ENCODE results near the gene SUV39H2.
"Not testable (repeated sequence)": the region's sequence is repeated elsewhere in the genome, so short reads cannot be mapped to it uniquely, and the experiment has no call there.

Gene SUV39H2

GRCh38 chr10:14860791-14861190 lies 17.9 kb upstream of the SUV39H2 start:
- H3F3A ChIP-seq (ENCODE audit: control insufficient read depth, insufficient read depth), result 0 out of 2 replicates have a peak, but pooled peaks cover 2% of the 10 kb centered on the region
- H3K4me3 ChIP-seq (ENCODE audit: low read length), result no peak overlapping the region
- no peaks in the 10 kb centered on the region for H3K9me3 ChIP-seq (ENCODE audit: control insufficient read depth, insufficient read depth, low read length)
- H3K79me2 ChIP-seq (ENCODE audit: control insufficient read depth, low read length), result no peaks in the 10 kb centered on the region
- H3K27me3 ChIP-seq (ENCODE audit: control insufficient read depth, low read length), result no peaks in the 10 kb centered on the region
- TF ChIP-seq EZH2phosphoT487 (IDR thresholded peaks at IDR 0.05; ENCODE audit: borderline replicate concordance, low read length) (no peak), CTCF (IDR thresholded peaks at IDR 0.05; ENCODE audit: low read depth, low read length, poor library complexity, severe bottlenecking) (no peak)
- peaks cover 67% of the 10 kb centered on the region for H3K36me3 ChIP-seq (ENCODE audit: control insufficient read depth, low read length)
- H3K4me2 ChIP-seq (ENCODE audit: low read length), result no peak overlapping the region
- H3K4me1 ChIP-seq (ENCODE audit: control insufficient read depth, low read length), result peaks cover 17% of the 10 kb centered on the region
- no peaks in the 10 kb centered on the region for H4K20me1 ChIP-seq (ENCODE audit: control insufficient read depth, insufficient read depth, low read depth, low read length)
- H3K27ac ChIP-seq (ENCODE audit: low read depth, low read length), result no peak overlapping the region
- no peaks in the 10 kb centered on the region for H3K9me2 ChIP-seq (replicated peaks; ENCODE audit: control insufficient read depth, low read length)

- H3K9me3 ChIP-seq (ENCODE audit: control insufficient read depth, insufficient read depth, low read length); H3K27me3 ChIP-seq (ENCODE audit: control insufficient read depth, low read length); H3K27ac ChIP-seq (ENCODE audit: low read depth, low read length); H3K4me2 ChIP-seq (ENCODE audit: low read length); H3K4me1 ChIP-seq (ENCODE audit: control insufficient read depth, low read length); H3F3A ChIP-seq (ENCODE audit: control insufficient read depth, insufficient read depth); H4K20me1 ChIP-seq (ENCODE audit: control insufficient read depth, insufficient read depth, low read depth, low read length); H3K4me3 ChIP-seq (ENCODE audit: low read length); H3K79me2 ChIP-seq (ENCODE audit: control insufficient read depth, low read length); H3K9me2 ChIP-seq (replicated peaks; ENCODE audit: control insufficient read depth, low read length): not testable (repeated sequence)
- H3K36me3 ChIP-seq (ENCODE audit: control insufficient read depth, low read length), result peaks cover 65% of the 10 kb centered on the region
These were observed 14.2 kb upstream of the SUV39H2 start for GRCh38 chr10:14864466-14864865.

GRCh38 chr10:14864871-14865270 lies 13.8 kb upstream of the SUV39H2 start:
- H3K9me2 ChIP-seq (replicated peaks; ENCODE audit: control insufficient read depth, low read length); H3F3A ChIP-seq (ENCODE audit: control insufficient read depth, insufficient read depth); H3K27ac ChIP-seq (ENCODE audit: low read depth, low read length); H3K4me2 ChIP-seq (ENCODE audit: low read length); H3K4me1 ChIP-seq (ENCODE audit: control insufficient read depth, low read length); H4K20me1 ChIP-seq (ENCODE audit: control insufficient read depth, insufficient read depth, low read depth, low read length); H3K79me2 ChIP-seq (ENCODE audit: control insufficient read depth, low read length); H3K9me3 ChIP-seq (ENCODE audit: control insufficient read depth, insufficient read depth, low read length); H3K27me3 ChIP-seq (ENCODE audit: control insufficient read depth, low read length); H3K4me3 ChIP-seq (ENCODE audit: low read length): not testable (repeated sequence)
- H3K36me3 ChIP-seq (ENCODE audit: control insufficient read depth, low read length), result peaks cover 65% of the 10 kb centered on the region

- H3K9me2 ChIP-seq (replicated peaks; ENCODE audit: control insufficient read depth, low read length), result no peaks in the 10 kb centered on the region
- TF ChIP-seq EZH2phosphoT487 (IDR thresholded peaks at IDR 0.05; ENCODE audit: borderline replicate concordance, low read length) (no peak), CTCF (IDR thresholded peaks at IDR 0.05; ENCODE audit: low read depth, low read length, poor library complexity, severe bottlenecking) (no peak)
These were observed 5.4 kb upstream of the SUV39H2 start for GRCh38 chr10:14873090-14873760.

More at GRCh38 chr10:14873090-14873760, 5.4 kb upstream of the SUV39H2 start:
- H3K4me3 ChIP-seq (ENCODE audit: low read length), result no peak overlapping the region
- no peaks in the 10 kb centered on the region for H4K20me1 ChIP-seq (ENCODE audit: control insufficient read depth, insufficient read depth, low read depth, low read length)
- peaks cover 19% of the 10 kb centered on the region; the same call in 1 of the 2 replicates for H3F3A ChIP-seq (ENCODE audit: control insufficient read depth, insufficient read depth)
- peaks cover 27% of the 10 kb centered on the region for H3K79me2 ChIP-seq (ENCODE audit: control insufficient read depth, low read length)
- H3K4me2 ChIP-seq (ENCODE audit: low read length), result no peak overlapping the region
- H3K9me3 ChIP-seq (ENCODE audit: control insufficient read depth, insufficient read depth, low read length), result no peaks in the 10 kb centered on the region
- H3K27me3 ChIP-seq (ENCODE audit: control insufficient read depth, low read length), result no peaks in the 10 kb centered on the region
- peaks cover 21% of the 10 kb centered on the region for H3K4me1 ChIP-seq (ENCODE audit: control insufficient read depth, low read length)
- H3K27ac ChIP-seq (ENCODE audit: low read depth, low read length), result no peak overlapping the region
- peaks cover 59% of the 10 kb centered on the region for H3K36me3 ChIP-seq (ENCODE audit: control insufficient read depth, low read length)
